Activated CD4-positive, alpha-beta T cell treated with anti-CD3 and anti-CD28 coated beads, Interleukin-2, amount 50 U/mL, for 1 hour (primary cell): ENCODE data around the gene HMGCL.
"Not testable (repeated sequence)": the region's sequence is repeated elsewhere in the genome, so short reads cannot be mapped to it uniquely, and the experiment has no call there.

Experiments
- DNase-seq: peaks from one replicate; pipeline ENCODE4 v3.0.0-alpha.2; 2020

HMGCL gene

GRCh38 chr1:23825076-23825761, at the start of gene HMGCL:
Gene HMGCL (minus strand): TSS chr1:23825429. CDS start chr1:23825415, 14 bp downstream.
- peak; percentile 84 for DNase-seq

GRCh38 chr1:23872421-23872820, 47.2 kb upstream of the HMGCL start:
- DNase-seq = no peak

GRCh38 chr1:23869051-23869450, 43.8 kb upstream of the HMGCL start:
- DNase-seq = no peak

GRCh38 chr1:23868557-23869016, 43.4 kb upstream of the HMGCL start:
- DNase-seq = no peak

GRCh38 chr1:23867895-23868556, 42.8 kb upstream of the HMGCL start, which contains the start of gene FUCA1:
Gene FUCA1 (minus strand): TSS chr1:23868290. CDS start chr1:23868286, 4 bp downstream.
- DNase-seq = peak; percentile 95

- DNase-seq = no peak
Measured at GRCh38 chr1:23867542-23867894, 42.3 kb upstream of the HMGCL start.

- no peak for DNase-seq
Measured at GRCh38 chr1:23865543-23865930, 40.3 kb upstream of the HMGCL start.

- DNase-seq = no peak
Measured at GRCh38 chr1:23864801-23865542, 39.7 kb upstream of the HMGCL start.

GRCh38 chr1:23862640-23863039, 37.4 kb upstream of the HMGCL start:
- no peak for DNase-seq

- no peak for DNase-seq
Measured at GRCh38 chr1:23854568-23854967, 29.3 kb upstream of the HMGCL start.

GRCh38 chr1:23853124-23853523, 27.9 kb upstream of the HMGCL start:
- DNase-seq = not testable (repeated sequence)

- not testable (repeated sequence) for DNase-seq
Measured at GRCh38 chr1:23851406-23851805, 26.2 kb upstream of the HMGCL start.

GRCh38 chr1:23848673-23849616, 23.7 kb upstream of the HMGCL start:
- no peak for DNase-seq

GRCh38 chr1:23847482-23848095, 22.4 kb upstream of the HMGCL start:
- DNase-seq = not testable (repeated sequence)

GRCh38 chr1:23845163-23845562, 19.9 kb upstream of the HMGCL start:
- no peak for DNase-seq

- no peak for DNase-seq
Measured at GRCh38 chr1:23843644-23844043, 18.4 kb upstream of the HMGCL start.

GRCh38 chr1:23838401-23838866, 13.2 kb upstream of the HMGCL start:
- peak; percentile 70 for DNase-seq

GRCh38 chr1:23837908-23838307, 12.7 kb upstream of the HMGCL start:
- no peak for DNase-seq

- no peak for DNase-seq
Measured at GRCh38 chr1:23836037-23836436, 10.8 kb upstream of the HMGCL start.

- DNase-seq = not testable (repeated sequence)
Measured at GRCh38 chr1:23834156-23834555, 8.9 kb upstream of the HMGCL start.

- DNase-seq = no peak
Measured at GRCh38 chr1:23827717-23828116, 2.5 kb upstream of the HMGCL start.

GRCh38 chr1:23826590-23826989, 1.4 kb upstream of the HMGCL start:
- DNase-seq = not testable (repeated sequence)
